GM19035 (cell line): ENCODE results near the gene TAP2.

Experiments
- ATAC-seq: cut with Tn5 transposase; IDR thresholded peaks from one replicate; pipeline ENCODE4 v1.9.1; 2021; ENCODE audit not compliant: unreplicated experiment

Gene TAP2

DNA sequence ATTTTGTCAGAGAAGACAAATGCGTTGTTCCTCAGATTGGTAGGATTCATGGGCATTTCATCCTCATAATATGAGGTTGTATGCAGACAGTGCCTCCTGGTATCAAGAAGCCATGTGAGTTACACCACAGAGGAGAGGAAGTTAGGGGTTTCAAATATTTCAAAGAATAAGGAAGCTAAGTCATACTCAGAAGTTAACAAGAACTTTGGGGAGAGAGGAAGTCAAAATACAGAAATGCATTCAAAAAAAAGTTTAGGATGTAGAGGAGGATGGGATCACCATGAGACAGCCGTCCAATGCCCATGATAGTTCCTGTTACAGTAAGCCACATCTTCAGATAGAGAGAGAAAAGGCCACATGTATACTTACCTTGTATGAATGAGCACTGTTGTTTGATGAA lies 44.0 kb downstream of the TAP2 start:
- no peak for ATAC-seq

DNA sequence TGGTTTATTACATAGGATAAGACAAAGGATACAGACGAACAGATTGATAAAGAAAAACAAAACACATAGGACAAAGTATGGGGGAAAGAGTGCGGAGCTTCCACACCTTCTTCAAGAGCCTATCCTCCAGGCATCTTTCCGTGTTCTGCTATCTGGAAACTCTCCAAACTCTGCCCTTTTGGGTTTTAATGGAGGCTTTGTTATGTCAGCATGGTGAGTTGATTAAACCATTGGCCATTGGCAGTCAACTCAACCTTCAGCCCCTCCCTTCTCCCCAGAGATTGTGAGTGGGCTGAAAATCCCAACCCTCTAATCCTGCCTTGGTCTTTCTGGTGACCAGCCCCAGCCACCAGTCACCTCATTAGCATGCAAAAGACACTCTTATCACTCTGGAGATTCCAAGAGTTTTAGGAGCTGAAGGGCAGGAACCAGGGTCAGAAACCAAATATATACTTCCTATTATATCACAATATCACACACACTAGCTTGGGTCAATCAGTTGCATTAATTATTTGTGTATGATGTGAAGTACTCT lies 45.6 kb downstream of the TAP2 start:
- no peak for ATAC-seq

DNA sequence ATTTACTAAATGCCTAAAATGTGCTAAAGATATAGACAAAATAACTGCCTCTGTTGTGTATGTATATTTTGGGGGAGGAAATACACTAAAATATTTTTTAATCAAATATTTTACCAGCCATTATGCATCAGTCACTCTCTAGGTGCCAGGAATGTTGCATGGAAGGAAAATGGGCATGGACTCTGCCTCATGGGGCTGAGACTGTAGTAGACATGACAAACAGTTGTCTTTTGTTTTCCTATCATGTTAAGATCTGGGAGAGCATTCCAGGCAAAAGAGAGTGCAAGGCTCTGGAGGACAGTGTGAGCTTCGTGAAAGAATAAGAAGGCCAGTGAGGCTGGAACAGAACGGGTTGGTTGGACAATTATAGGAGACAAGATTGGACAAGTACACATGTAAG lies 48.2 kb downstream of the TAP2 start:
- ATAC-seq: no peak
